Measurements from ENCODE around the gene SRR.

SRR gene

DNA sequence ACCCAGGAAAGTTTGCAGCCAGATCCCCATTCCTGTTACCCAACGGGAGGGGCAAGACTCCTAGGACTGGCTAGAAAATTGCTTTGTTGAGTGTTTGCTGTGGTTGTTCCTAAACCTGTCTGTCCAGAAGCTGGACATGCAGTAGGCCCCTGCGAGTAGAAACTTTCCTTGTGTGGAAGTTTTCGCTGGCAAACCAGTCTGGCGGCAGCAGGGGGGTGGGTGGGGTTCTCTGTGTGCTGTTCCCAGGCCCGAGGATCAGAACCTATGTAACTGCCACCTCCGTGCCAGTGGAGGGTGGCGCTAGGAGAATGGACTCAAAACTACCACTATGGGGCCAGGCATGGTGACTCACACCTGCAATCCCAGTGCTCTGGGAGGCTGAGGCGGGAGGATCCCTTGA lies 42.7 kb downstream of the SRR start:
- no peak for DNase-seq (ENCODE audit: low spot score)

DNA sequence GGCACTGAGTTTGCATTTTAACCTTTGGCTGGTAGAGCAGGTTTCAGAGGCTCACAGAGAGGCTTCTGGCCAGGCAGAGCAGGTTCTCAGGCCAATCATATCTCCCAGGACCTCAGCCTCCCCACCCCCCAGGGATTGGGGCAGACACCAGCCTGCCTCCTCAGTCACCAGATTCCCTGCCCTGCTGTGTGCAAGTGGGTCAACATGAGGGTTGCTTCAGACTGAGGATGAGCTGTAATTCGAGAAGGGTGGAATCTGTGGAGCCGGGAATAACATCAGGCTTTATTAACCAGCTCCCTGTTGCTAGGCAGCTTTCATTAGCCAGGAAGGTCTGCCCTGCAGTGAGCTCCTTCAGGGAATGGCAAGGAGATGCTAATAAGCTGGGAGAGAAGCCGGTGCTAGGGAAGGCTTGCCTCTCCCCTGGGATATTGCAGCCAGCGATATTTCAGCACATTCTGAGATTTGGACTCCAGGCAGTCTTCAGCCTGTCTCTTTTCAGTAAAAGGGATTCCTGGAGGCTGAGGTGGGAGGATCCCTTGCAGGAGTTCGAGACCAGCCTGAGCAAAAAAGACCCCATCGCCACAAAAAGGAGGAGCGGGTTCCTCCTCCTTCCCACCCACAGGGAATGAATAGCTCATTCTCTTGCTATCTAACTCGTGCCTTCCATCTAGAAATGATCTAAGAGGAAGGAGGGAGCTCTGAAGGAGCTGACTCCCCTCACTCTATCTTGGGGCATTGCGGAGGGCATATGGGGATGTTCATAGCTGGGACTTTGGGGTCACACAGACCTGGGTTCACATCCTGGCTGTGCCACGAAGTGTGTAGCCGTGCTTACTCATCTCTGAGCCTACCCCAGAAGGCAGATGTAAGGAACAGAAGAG lies 44.3 kb downstream of the SRR start:
- DNase-seq (ENCODE audit: low spot score), result peak; percentile 77

DNA sequence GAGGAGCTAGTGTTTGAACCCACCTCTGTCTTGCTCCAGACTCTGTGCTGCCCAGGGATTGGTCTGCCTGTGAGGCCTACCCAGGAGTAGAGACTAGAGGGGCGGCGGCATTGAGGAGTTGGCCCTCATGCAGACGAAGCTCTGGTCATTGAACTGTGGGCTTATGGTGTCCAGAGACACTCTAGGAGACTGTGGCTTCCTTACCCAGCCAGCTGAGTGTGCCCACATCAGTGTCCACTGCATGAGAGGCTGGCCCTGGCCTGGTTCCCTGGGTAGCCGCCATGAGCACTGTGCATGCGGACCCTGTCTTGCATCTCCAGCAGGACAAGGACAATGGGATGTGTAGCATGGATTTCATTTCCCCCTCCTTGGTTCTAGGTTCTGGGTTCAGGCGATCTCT lies 47.5 kb downstream of the SRR start:
- DNase-seq (ENCODE audit: low spot score), result no peak

DNA sequence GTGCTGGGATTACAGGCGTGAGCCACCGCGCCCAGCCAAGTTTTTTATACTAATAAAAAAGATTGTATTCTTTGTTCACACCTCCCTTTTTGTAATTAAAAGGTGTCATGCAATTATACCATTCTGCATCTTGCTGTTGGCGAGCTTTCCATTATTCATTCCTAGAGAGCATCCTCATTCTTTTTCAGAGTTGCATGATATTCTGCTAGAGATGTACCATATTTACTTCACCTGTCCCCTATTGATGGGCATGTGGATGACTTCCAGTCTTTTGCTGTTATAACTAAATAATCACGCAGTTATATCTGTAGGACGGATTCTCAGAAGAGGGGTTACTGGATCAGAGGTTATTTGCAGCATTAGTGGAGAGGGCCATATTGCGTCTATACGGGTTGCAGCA lies 50.6 kb downstream of the SRR start:
- DNase-seq (ENCODE audit: low spot score), result no peak

DNA sequence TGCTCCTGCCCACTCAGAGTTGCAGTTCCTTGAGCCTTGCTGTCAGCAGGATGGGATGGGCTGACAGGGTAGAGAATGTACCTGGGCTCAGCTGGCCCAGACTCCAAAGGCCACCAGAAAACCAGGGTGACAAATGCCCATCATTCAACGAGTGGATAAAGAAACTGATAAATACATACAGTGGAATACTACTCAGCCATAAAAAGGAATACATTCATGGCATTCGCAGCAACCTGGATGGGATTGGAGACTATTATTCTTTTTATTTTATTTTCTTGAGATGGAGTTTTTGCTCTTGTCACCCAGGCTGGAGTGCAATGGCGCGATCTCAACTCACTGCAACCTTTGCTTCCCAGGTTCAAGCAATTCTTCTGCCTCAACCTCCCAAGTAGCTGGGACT lies 53.5 kb downstream of the SRR start:
- DNase-seq (ENCODE audit: low spot score), result no peak

DNA sequence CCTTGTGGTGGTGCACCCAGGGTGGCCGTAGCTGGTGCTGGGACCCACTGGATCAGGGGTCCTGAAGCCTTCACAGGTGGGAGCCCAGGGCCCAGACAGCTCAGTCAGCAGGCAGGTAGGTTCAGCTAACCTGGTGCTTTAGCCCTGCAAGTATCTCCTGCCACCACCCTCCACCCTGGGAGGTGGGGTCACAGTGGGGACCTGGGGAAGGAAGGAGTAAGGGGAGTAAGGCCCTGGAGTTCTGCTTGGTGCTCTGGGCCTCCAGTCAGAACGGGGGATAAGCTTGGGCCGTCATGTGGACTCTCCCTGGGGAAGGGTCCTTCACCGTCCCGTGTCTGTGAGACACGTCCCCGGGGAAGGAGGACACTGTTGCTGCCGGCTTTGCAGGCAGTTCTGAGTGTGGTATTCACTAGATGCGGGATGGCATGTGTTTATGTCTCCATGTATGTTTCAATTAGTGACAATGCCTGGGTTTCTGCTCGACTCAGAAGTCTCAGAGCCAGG lies 54.2 kb downstream of the SRR start:
- no peak for DNase-seq (ENCODE audit: low spot score)

DNA sequence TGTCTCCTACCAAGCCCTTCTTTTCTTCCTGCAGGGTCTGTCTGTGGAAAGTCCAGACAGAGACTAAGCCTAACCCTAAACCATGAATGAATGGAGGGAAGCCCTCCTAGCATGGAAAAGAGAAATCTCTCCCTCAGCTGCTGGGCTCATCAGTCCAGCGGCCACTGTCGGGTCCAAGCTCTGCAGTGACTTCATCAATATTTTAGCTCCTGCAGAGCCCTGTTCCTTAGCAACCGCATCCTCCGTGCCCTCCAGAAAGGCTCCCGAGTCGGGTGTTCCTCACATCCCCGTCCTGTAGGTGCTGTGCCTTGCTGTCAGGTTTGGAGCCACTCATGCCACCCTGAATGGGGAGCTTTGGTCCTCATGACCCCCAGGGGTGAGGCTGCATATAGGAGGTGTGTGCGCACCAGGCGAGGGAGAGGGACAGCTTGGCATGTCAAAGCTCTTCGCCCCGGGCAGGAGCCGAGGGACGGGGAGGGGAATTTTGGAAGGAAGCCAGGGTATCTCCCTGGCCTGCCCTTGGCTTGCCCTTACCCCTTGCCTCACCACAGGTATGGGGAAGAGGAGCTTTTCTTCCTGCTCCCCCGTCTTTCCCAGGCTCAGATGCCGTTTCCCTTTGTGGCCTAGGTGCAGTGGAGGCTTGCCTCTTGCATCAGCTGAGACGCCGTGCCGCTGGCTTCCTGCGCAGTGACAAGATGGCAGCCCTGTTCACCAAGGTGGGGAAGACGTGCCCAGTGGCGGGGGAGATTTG lies 57.4 kb downstream of the SRR start:
- DNase-seq (ENCODE audit: low spot score), result no peak

DNA sequence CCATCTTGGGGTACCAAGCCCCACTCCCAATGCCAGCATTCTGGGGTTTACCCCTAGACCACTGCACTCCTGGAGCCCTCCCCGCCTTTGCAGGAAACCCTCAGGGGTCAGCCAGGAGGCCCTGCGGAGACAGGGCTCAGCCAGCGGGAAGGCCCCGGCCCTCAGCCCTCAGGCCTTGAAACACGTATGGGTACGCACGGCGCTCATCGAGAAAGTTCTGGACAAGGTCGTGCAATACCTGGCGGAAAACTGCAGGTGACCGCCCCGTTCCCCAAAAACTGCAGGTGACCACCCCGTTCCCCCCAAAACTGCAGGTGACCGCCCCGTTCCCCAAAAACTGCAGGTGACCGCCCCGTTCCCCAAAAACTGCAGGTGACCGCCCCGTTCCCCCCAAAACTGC lies 58.3 kb downstream of the SRR start:
- no peak for DNase-seq (ENCODE audit: low spot score)

DNA sequence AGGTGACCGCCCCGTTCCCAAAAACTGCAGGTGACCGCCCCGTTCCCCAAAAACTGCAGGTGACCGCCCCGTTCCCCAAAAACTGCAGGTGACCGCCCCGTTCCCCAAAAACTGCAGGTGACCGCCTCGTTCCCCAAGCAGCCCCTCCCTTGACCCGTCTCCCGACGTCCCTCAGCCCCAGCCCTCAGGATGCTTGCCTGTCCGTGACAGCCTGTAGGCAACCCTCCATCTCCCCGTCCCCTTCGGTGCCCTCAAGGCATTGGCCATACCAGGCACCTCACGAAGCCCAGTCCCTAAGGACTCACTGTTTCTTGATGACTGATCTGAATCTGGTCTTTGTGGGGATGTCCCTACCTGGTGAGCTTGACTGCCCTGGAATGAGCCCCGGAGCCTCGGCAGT lies 58.7 kb downstream of the SRR start:
- DNase-seq (ENCODE audit: low spot score), result no peak

DNA sequence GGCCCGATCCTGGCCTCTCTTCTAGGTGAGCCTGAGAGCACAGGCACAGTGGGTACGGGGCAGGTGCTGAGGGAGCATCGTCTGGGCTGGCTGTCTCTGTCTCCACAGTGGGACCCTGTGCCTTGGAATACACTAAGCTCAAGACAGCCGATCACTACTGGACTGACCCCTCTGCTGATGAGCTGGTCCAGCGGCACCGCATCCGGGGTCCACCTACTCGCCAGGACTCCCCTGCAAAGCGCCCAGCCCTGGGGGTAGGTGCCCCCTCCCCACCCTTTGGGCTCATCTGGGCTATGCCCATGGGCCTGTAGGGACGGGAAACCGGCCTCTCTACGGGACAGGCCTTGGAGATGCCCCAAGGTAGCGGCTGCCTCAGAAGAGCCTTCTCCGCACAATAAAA lies 59.1 kb downstream of the SRR start:
- no peak for DNase-seq (ENCODE audit: low spot score)

DNA sequence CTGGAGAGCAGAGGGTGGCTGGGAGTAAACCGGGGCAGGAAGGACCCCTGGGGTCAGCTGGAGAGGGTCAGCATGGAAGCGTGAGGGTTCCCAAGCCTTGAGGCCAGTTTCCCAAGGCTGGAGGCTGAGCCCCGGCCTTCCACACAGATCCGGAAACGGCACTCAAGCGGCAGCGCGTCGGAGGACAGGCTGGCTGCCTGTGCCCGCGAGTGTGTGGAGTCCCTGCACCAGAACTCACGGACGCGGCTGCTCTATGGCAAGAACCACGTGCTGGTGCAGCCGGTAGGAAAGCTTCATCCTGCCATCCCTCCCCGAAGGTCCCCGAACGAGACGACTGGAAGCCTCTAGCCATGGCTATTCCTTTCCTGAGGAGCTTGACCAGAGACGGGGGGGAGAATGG lies 59.6 kb downstream of the SRR start:
- DNase-seq (ENCODE audit: low spot score), result no peak

DNA sequence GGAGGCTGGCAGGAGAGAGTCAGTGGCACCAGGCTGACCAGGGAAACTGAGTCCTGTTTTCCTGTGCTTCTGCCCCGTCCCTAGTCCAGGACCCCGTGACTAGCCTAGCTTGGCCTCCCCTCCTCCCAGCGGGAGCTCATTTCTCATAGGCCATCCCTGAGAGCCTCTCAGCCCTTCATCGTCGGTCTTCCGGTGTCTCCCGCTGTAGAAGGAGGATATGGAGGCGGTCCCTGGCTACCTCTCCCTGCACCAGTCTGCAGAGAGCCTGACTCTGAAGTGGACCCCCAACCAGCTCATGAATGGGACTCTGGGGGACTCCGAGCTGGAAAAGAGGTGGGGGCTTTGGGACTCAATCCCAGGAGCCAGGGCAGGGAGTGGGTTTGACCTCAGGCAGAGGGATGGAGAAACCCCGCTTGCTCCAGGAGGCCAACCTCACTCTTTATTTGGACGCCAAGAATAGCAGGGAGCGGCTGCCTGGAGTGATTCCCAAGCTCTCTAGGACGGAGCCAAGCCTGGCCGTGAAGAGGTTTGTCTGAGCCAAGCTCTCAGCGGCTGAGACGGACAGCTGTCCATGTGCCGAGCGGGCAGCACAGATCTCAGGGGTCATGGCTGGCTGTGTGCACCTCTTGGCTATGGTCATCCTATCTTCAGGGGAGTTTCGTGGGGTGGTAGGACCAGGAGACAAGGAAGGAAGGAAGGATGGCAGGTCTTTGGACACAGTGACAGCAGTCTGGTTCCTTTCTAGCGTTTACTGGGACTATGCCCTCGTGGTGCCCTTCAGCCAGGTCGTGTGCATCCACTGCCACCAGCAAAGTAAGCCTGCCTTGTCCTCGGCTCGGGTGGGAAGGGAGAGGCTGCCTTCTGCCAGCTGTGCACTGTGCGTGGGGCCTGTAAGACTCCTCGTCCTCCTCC lies 60.4 kb downstream of the SRR start:
- DNase-seq (ENCODE audit: low spot score), result peak; percentile 55

DNA sequence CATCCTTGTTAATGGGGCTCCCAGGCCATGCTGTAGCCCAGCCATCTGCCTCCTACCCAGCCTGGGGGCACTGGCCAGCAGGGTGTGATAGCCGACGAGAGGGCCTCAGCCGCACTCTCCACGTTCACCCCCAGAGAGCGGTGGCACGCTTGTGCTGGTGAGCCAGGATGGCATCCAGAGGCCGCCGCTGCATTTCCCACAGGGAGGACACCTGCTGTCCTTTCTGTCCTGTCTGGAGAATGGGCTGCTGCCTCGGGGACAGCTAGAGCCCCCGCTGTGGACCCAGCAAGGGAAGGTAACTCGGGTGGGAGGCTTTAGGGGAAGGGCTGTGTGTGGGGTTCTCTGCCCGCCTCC lies 61.0 kb downstream of the SRR start:
- DNase-seq (ENCODE audit: low spot score), result no peak

DNA sequence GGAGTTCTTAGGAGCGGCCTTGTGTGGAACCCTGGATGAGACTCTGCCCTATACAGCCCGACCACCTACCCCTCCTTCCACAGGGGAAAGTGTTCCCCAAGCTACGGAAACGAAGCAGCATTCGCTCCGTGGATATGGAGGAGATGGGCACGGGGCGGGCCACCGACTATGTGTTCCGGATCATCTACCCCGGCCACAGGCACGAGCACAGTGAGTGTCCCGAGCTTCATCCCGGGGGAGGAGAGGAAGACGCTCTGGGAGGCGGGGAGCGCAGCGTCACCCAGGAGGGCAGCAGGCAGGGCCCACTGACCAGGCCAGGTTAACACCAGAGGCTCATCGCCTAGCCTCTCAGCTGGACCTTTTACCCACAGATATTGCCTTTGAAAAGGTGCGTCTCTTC lies 61.4 kb downstream of the SRR start:
- DNase-seq (ENCODE audit: low spot score), result no peak

DNA sequence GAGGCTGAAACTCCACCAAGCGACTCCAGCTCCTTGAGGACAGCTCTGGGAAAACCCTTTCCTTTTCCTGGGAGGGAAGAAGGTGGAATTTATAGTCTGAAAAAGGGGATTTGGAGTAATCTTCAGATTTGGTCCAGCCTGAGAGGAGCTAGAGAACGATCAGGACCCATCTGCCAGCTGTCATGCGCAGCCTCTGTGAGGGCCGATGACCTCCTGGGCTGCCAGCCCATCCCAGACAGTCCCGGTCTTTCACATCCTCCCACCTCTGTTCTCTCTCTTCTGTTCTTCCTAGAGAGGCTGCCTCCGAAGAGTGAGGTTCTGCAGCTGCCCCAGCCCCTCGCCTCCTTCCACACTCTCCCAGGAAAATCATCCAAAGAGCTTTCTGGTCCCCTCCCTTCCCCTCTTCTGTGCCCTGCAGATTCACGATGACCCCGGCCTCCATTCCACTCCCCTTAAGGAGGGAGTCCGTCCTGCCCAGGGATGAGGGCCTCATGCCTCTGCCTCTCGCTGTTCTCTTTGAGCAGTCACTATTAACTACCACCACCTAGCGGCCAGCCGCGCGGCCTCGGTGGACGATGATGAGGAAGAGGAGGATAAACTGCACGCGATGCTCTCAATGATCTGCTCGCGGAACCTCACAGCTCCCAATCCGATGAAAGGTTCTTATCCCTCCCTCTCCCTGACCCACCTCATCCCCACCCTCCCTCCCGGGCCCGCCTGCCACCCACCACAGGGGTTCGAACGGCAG lies 63.2 kb downstream of the SRR start:
- DNase-seq (ENCODE audit: low spot score), result no peak

DNA sequence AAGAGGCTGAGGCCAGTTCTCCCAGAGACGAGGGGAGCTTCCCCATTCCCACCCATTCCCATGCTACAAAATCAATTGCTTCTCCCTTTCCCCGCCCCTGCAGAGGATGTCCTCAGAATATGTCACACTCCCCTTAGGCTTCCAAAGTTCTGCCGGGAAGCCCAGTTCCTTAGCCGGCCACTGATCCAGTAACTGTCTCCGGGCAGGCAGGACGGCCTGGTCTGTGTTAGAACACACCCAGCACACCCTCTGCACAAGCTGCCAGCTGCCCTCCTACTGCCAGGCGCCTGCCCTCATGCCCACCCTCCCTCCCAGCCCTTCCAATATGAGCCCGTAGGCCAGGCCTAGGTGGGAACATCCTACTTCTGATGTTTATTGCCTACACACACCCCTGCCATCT lies 64.6 kb downstream of the SRR start:
- no peak for DNase-seq (ENCODE audit: low spot score)

DNA sequence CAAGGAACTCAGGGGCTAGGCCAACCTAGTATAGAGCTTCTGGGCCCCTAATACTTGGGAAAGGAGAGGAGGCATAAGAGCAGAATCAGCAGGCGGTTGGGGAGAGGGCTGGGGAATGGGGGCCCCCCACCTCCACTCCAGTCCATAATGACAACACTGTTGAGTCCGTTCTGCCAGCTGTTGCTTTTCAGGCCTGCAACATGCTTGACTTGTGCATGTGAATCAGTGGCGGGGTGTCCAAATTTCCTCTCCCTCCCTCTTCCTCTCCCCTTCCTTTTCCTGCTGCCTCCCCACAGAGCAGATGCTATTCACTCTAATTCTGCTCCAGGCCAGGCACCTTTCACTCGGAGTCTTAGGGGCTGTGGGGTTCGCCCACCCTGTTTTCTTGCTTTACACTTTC lies 65.3 kb downstream of the SRR start:
- no peak for DNase-seq (ENCODE audit: low spot score)

DNA sequence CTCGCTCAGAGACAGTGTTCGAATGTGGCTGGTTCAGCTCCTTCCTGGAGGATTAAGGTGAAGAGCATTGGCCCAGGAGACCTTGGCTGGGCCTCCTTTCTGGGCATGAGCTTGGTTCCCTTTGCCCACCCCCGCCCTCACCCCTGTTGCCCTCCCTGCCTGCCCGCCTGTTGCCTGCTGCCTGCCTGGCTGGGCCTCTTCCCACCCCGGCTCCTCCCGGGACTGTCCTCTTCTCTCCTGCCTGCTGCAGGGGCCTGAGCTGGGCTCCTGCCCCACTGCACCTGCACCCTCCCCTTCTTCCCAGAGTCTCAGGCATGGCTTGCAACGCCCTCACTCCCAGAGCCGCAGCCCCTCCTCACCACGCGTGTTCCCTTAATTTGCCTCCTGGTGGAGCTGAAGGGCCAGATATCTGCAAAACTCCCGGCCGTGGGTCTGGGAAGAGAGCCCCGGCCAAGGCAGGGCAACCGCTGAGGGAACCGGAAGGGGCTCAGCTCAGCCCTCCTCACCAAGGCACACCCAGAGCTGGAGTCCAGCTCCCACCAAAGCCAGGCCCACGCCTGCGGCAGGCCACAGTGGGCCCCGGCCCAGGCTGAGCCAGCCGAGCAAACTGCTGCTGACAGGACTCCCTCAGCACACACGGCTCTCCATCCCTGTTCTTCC lies 65.9 kb downstream of the SRR start:
- DNase-seq (ENCODE audit: low spot score), result no peak

DNA sequence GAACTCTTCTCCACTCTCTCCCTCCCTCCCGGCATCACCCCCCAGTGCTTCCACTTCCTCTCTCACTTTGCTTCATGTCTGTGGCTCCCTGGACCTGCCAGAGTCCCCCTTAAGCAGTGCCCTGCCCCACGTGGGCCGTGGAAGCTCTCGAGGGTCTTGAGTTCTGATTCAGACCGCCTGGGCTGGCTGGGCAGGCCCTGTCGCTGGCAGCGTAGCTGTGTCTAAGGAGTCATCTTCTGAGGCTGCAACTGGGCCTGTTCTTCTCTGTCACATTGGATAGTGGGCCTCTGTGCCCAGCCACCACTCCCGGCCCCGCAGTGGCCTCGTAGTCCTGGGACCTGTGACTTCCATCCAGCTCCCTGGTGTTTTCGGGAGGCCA lies 66.5 kb downstream of the SRR start:
- no peak for DNase-seq (ENCODE audit: low spot score)

DNA sequence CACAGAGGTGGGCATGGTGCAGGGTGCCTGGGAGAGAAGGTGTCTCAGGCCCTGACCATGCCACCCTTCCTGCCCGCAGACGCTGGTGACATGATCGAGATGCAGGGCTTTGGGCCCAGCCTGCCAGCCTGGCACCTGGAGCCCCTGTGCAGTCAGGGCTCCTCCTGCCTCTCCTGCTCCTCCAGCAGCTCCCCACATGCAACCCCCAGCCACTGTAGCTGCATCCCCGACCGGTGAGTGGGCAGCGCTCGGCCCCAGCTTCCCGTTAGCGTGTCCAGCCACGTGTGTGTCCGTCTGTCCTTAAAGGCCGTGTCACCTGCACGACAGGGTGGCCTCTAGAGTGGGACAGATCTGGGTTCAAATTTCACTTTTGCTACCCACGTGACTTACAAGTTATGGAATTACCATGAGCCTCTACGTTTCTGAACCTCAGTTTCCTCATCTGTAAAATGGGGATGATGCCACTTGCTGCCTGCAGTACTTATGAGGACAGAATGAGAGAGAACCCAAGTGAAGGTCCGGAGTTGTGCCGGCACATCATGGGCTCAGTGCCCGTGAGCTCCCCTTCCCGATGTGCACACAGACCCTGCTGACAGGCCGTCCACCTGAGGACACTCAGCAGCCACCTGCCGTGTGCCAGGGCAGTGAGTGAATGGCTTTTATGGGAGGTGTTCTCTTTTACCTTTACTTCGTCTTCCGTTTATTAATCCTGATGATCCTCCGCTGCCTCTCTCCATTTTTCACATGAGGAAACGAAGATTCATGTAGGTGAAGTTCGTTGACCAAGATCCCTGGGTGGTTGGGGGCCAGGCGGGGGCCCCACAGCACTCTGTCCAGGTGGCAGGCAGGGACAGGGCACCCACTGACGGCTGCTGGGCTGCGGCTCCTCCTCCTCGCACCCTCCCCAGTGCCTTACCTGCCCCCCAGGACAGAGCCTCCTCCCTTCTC lies 67.7 kb downstream of the SRR start:
- DNase-seq (ENCODE audit: low spot score), result no peak
